ENCODE results near the gene METTL1.
"Not testable (repeated sequence)": the region's sequence is repeated elsewhere in the genome, so short reads cannot be mapped to it uniquely, and the experiment has no call there.

The METTL1 gene

GRCh38 chr12:57724003-57724935, 47.6 kb downstream of the METTL1 start:
- DNase-seq (ENCODE audit: low read depth in 2 of 2): no peak

- DNase-seq (ENCODE audit: low read depth in 2 of 2): no peak
Measured at GRCh38 chr12:57723630-57723962, 48.3 kb downstream of the METTL1 start.

- DNase-seq (ENCODE audit: low read depth in 2 of 2): no peak
Measured at GRCh38 chr12:57722716-57723629, 48.9 kb downstream of the METTL1 start.

- not testable (repeated sequence) for DNase-seq (ENCODE audit: low read depth in 2 of 2)
Measured at GRCh38 chr12:57721846-57722608, 49.9 kb downstream of the METTL1 start.

GRCh38 chr12:57720606-57721595, 51.0 kb downstream of the METTL1 start:
- no peak for DNase-seq (ENCODE audit: low read depth in 2 of 2)

- no peak for DNase-seq (ENCODE audit: low read depth in 2 of 2)
Measured at GRCh38 chr12:57719777-57720605, 51.9 kb downstream of the METTL1 start.

- DNase-seq (ENCODE audit: low read depth in 2 of 2): no peak
Measured at GRCh38 chr12:57718641-57719528, 53.0 kb downstream of the METTL1 start.
